Adrenal gland (tissue), 12 donors: Measurements from ENCODE around the gene NRAP. TPM values are rescaled to one million over a fixed set of nuclear protein-coding genes. Genes with fewer than 3 reads are reported as not detected.

ENCODE experiments used
- DNase-seq, 7 donors: peaks; one replicate each; pipeline ENCODE4 v3.0.0-alpha.2; 2019 to 2020
- H3K27ac ChIP-seq, 5 donors: fragments of 200-600 bp; sonication (generic) in 4 of 5; 1 replicate in 3 of 5; 2 replicates in 2 of 5; pipeline versions ENCODE4 v1.5.1 to v1.8.0; 2016 to 2020; ENCODE audit warnings: mild to moderate bottlenecking in 1 of 5
- H3K27me3 ChIP-seq: fragments of 200-600 bp; 2 replicates; pipeline ENCODE4 v1.8.0; 2021
- H3K36me3 ChIP-seq, 2 donors: fragments of 200-600 bp; replicated peaks in 1 of 2; 1 replicate in 1 of 2; 2 replicates in 1 of 2; pipeline versions ENCODE4 v1.5.1 to v1.8.0; 2018 to 2022
- H3K4me1 ChIP-seq, 2 donors: fragments of 200-600 bp; replicated peaks in 1 of 2; 1 replicate in 1 of 2; 2 replicates in 1 of 2; pipeline versions ENCODE4 v1.5.1 to v1.8.0; 2018 to 2021
- H3K4me3 ChIP-seq, 4 donors: fragments of 200-600 bp; sonication (generic) in 3 of 4; one replicate each; pipeline ENCODE4 v1.5.1; 2016 to 2018
- H3K9me3 ChIP-seq, 3 donors: fragments of 200-600 bp; sonication (generic) in 1 of 3; replicated peaks in 1 of 3; 1 replicate in 2 of 3; 2 replicates in 1 of 3; pipeline versions ENCODE4 v1.5.1 to v1.8.0; 2016 to 2021
- CTCF ChIP-seq, 6 experiments: fragments of 450-650 bp in 4 of 6; fragments of 200-600 bp in 2 of 6; sonication (generic) in 1 of 6; IDR thresholded peaks; 1 replicate in 5 of 6; 2 replicates in 1 of 6; pipeline versions ENCODE4 v1.5.1 to v1.8.0; 2016 to 2021; ENCODE audit warnings: antibody characterized with exemption in 6 of 6, mild to moderate bottlenecking in 2 of 6, moderate library complexity in 1 of 6
- POLR2A ChIP-seq, 2 donors: fragments of 450-650 bp; IDR thresholded peaks; one replicate each; pipeline ENCODE4 v1.6.1; 2017; ENCODE audit warnings: antibody characterized with exemption in 2 of 2, mild to moderate bottlenecking in 2 of 2, moderate library complexity in 1 of 2
- WGBS, 4 donors: extraction: QIAGEN DNeasy Blood & Tissue Kit in 2 of 4; methylation state at CpG; one replicate each; pipeline versions ENCODE4 v1.1.5 to v1.1.7; 2013 to 2017; 5-methylcytosine and 5-hydroxymethylcytosine counted together
- intact Hi-C, 2 donors: fragments of 100-400 bp; cut with DNase I; formaldehyde crosslinking; loops; one replicate each; pipeline versions ENCODE4 v1.14.1 to v1.15.0; 2022 to 2023
- polyA plus RNA-seq, 3 donors: library from polyadenylated mRNA; stranded (reverse); fragments of 200-250 nt in 2 of 3; fragments of 350-450 nt in 1 of 3; fragmentation: Illumina TruSeq in 1 of 3; extraction: RNeasy Lipid Tissue Mini Kit (QIAGEN cat#74804) in 1 of 3; gene quantifications; one replicate each; pipeline ENCODE4 v1.2.3, GENCODE V29; 2013 to 2014
- total RNA-seq, 9 donors: library from RNA; depleted of rRNA in 4 of 9; stranded (reverse); fragments of >200 nt in 4 of 9; fragments of 120-200 nt in 1 of 9; fragmentation: NEBNext Ultra II Directional in 1 of 9; extraction: Animal tissue kit (Norgen Biotek cat#: 25700) in 1 of 9; gene quantifications; one replicate each; pipeline versions ENCODE4 v1.1.0 to v1.2.4, GENCODE V29; 2013 to 2023
- donor health status: healthy with polysubstance abuse.
- donor health status: Bipolar disorder and iron deficiency.
- donor health status: DM: yes; HTN: yes; CAD: no.
- donor health status: DM: no; HTN: no; CAD: no.
- donor health status: DM: no; HTN: no; CAD: no.
- donor health status: DM: yes; HTN: yes; CAD: no.

NRAP gene
- total and polyA plus RNA-seq, 12 donors: 0.03 to 2.0 (median 0.09) TPM; not detected in 8

GRCh38 chr10:113651021-113651420 lies 12.8 kb downstream of the NRAP start:
- TF ChIP-seq POLR2A (IDR thresholded peaks at IDR 0.05): no peak
- no peak for TF ChIP-seq CTCF (IDR thresholded peaks at IDR 0.05)
- no peak for DNase-seq
- Histone ChIP-seq H3K27ac (no peak overlapping the region), H3K27me3 (no peaks in the 10 kb centered on the region), H3K4me1 (no peaks in the 10 kb centered on the region), H3K36me3 (no peaks in the 10 kb centered on the region), H3K4me3 (no peak overlapping the region), H3K9me3 (no peaks in the 10 kb centered on the region)
- WGBS, 4 donors: 66 to 98% (median 91%) methylated on average over 2 of the region's 2 CpGs
- intact Hi-C loops: no loop called here

- WGBS, 4 donors: 89 to 94% (median 91%) methylated on average over 2 of the region's 2 CpGs
- Histone ChIP-seq H3K4me3 (no peak overlapping the region), H3K9me3 (no peaks in the 10 kb centered on the region), H3K4me1 (no peaks in the 10 kb centered on the region), H3K27me3 (no peaks in the 10 kb centered on the region), H3K36me3 (no peaks in the 10 kb centered on the region), H3K27ac (no peak overlapping the region)
- intact Hi-C loops: no loop called here
- DNase-seq: no peak
- no peak for TF ChIP-seq POLR2A (IDR thresholded peaks at IDR 0.05)
- TF ChIP-seq CTCF (IDR thresholded peaks at IDR 0.05): no peak
Observed at GRCh38 chr10:113650172-113650571, 13.7 kb downstream of the NRAP start.

DNA sequence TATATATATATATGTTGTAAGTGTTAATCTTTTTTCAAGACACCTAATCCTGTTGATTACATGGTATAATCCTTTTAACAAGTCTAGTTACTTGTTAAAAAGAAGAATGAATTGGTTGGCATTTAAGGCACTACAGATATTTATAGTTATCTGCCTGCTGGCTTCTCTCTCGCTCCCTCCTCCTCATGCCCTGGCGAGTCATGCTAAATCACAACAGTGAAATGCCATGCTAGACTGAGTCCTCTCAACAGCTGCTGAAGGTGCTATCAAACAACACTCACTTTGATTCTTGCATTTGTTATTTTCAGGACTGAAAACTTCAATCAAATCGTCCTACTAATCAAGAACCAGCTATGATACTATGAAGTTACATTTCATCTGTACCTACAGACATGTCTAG lies 15.4 kb downstream of the NRAP start:
- no peaks in the 10 kb centered on the region for H3K9me3 ChIP-seq
- no peak overlapping the region for H3K27ac ChIP-seq
- WGBS, 4 donors: 42 to 61% (median 57%) methylated on average over 3 of the region's 3 CpGs
- no peak overlapping the region for H3K4me3 ChIP-seq
- H3K27me3 ChIP-seq: no peaks in the 10 kb centered on the region
- no peak for DNase-seq
- H3K36me3 ChIP-seq: no peaks in the 10 kb centered on the region
- intact Hi-C loops: no loop called here
- TF ChIP-seq POLR2A (IDR thresholded peaks at IDR 0.05) (no peak), CTCF (IDR thresholded peaks at IDR 0.05) (no peak)
- no peaks in the 10 kb centered on the region for H3K4me1 ChIP-seq

DNA sequence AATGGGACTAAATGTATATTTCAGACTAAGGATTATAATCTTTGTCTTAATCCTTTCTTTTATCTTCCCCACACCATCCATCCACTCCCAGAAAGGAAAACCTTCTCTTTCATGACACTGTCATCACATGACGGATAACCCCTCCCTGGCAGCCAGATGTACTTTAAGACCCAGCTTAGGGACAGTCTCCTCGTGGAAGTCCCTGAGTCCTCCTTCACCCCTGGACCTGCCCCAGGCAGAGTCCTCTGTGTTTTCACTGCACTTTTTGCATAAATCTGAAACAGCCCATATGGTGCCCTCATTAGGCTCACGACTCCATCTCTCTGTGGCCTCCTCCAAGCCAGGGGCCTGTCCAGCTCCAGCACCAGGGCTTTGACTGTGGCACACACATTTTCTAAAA lies 16.0 kb downstream of the NRAP start:
- Histone ChIP-seq H3K4me3 (no peak overlapping the region), H3K27ac (no peak overlapping the region), H3K9me3 (no peaks in the 10 kb centered on the region), H3K36me3 (no peaks in the 10 kb centered on the region), H3K27me3 (peaks cover 2% of the 10 kb centered on the region), H3K4me1 (no peaks in the 10 kb centered on the region)
- no peak for TF ChIP-seq CTCF (IDR thresholded peaks at IDR 0.05)
- no peak for TF ChIP-seq POLR2A (IDR thresholded peaks at IDR 0.05)
- 58 to 66% (median 63%) methylated on average over 3 of the region's 3 CpGs for WGBS, 4 donors
- intact Hi-C loops: no loop called here
- no peak for DNase-seq
